MM.1S (cell line): ENCODE measurements around the gene BTN3A1.

Experiments
- DNase-seq: peaks from one replicate; pipeline ENCODE4 v3.0.0-alpha.2; 2015
- H2AFZ ChIP-seq: fragments of 300-600 bp; sonication (generic); 2 replicates; pipeline ENCODE4 v1.6.0; 2016; ENCODE audit warnings: antibody characterized with exemption, low read length
- H3F3A ChIP-seq: fragments of 300-600 bp; sonication (generic); 2 replicates; pipeline ENCODE4 v1.6.1; 2016; ENCODE audit warnings: mild to moderate bottlenecking, antibody characterized with exemption, low read length, moderate library complexity, mixed read lengths; ENCODE audit not compliant: insufficient read depth
- H3K27ac ChIP-seq: fragments of 300-600 bp; sonication (generic); 2 replicates; pipeline ENCODE4 v1.5.1; 2016; ENCODE audit warnings: mild to moderate bottlenecking, low read length
- H3K27me3 ChIP-seq: fragments of 300-600 bp; sonication (generic); replicated peaks from 2 replicates; pipeline ENCODE4 v1.6.0; 2016; ENCODE audit warnings: low read length; ENCODE audit not compliant: insufficient read depth
- H3K36me3 ChIP-seq: fragments of 300-600 bp; sonication (generic); replicated peaks from 2 replicates; pipeline ENCODE4 v1.6.1; 2016; ENCODE audit warnings: mild to moderate bottlenecking, low read length, mixed read lengths; ENCODE audit not compliant: insufficient read depth
- H3K4me1 ChIP-seq: fragments of 300-600 bp; sonication (generic); 2 replicates; pipeline ENCODE4 v1.6.1; 2016; ENCODE audit warnings: low read length, mixed read lengths
- H3K4me2 ChIP-seq: fragments of 300-600 bp; sonication (generic); 2 replicates; pipeline ENCODE4 v1.6.0; 2016; ENCODE audit warnings: low read depth, low read length
- H3K4me3 ChIP-seq: fragments of 300-600 bp; sonication (generic); 2 replicates; pipeline ENCODE4 v1.5.1; 2016; ENCODE audit warnings: low read length, mixed read lengths
- H3K79me2 ChIP-seq: fragments of 300-600 bp; sonication (generic); 2 replicates; pipeline ENCODE4 v1.6.1; 2016; ENCODE audit warnings: mixed run types, low read length, mixed read lengths
- H3K9ac ChIP-seq: fragments of 300-600 bp; sonication (generic); 2 replicates; pipeline ENCODE4 v1.6.1; 2016; ENCODE audit warnings: low read length, mixed read lengths
- H3K9me2 ChIP-seq: fragments of 300-600 bp; sonication (generic); replicated peaks from 2 replicates; pipeline ENCODE4 v1.6.1; 2016; ENCODE audit warnings: mild to moderate bottlenecking, low read length, mixed read lengths; ENCODE audit not compliant: insufficient read depth
- H3K9me3 ChIP-seq: fragments of 300-600 bp; sonication (generic); replicated peaks from 2 replicates; pipeline ENCODE4 v1.6.1; 2016; ENCODE audit warnings: mild to moderate bottlenecking, low read length, mixed read lengths; ENCODE audit not compliant: insufficient read depth
- H4K20me1 ChIP-seq: fragments of 300-600 bp; sonication (generic); 2 replicates; pipeline ENCODE4 v1.6.1; 2016; ENCODE audit warnings: mild to moderate bottlenecking, low read length, moderate library complexity, mixed read lengths; ENCODE audit not compliant: insufficient read depth
- EZH2 ChIP-seq: fragments of 300-600 bp; sonication (generic); optimal IDR thresholded peaks from 2 replicates; pipeline ENCODE3; 2017; ENCODE audit warnings: low read depth, mild to moderate bottlenecking, antibody characterized with exemption, low read length, mixed read lengths
- EZH2phosphoT487 ChIP-seq: fragments of 300-600 bp; sonication (generic); IDR thresholded peaks from 2 replicates; pipeline ENCODE4 v1.6.1; 2018; ENCODE audit warnings: antibody characterized with exemption, low read length
- TF ChIP-seq, protein P1 (sequence below): fragments of 300-600 bp; sonication (generic); IDR thresholded peaks from 2 replicates; pipeline ENCODE4 v1.5.1; 2016; ENCODE audit warnings: antibody characterized with exemption, low read length, mixed read lengths

BTN3A1 gene

DNA sequence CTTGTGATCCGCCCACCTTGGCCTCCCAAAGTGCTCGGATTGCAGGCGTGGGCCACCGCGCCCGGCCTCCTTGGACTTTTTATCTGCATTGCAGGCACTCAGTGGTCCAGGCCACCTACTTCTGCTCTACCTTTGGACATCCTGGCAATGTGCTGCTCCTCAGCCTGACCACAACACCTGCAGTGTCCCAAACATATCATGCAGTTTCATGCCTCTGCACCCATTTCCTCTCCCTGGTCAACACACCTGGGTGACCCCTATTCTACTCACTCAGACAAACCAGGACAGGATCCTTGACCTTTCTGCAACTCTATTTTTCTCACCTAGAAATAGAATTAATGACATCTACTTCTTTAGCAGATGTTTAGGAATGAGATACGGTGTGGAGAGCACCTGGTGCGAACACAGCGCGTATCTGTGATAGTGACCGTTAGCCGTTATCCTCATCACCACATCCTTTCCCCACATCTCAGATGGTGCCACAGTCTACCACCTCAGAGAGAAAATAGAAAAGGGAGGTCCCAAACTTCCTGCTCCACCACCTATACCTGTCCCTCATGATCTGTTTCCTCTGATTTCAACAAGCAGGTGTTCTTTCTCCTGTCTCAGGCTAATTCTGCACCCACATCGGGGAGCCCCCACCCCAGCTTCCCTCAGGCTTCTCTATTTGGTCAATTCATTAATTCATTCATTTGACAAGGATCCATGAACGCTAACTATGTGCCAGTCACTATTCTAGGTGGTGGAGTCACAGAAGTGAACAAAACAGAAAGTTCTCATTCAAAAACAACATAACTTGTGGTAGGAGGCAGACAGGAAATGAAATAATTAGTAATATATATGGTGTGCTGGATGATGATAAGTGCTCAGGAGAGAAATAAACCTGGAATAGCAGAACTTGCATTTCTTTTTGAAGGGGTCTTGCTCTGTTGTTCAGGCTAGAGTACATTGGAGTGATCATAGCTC is 41.3 kb upstream of the BTN3A1 start:
- H3K4me3 ChIP-seq: peak overlapping the region; percentile 9; the same call in 1 of the 2 replicates
- TF ChIP-seq EZH2phosphoT487 (no peak), EZH2 (no peak)
- TF ChIP-seq, protein P1, sequence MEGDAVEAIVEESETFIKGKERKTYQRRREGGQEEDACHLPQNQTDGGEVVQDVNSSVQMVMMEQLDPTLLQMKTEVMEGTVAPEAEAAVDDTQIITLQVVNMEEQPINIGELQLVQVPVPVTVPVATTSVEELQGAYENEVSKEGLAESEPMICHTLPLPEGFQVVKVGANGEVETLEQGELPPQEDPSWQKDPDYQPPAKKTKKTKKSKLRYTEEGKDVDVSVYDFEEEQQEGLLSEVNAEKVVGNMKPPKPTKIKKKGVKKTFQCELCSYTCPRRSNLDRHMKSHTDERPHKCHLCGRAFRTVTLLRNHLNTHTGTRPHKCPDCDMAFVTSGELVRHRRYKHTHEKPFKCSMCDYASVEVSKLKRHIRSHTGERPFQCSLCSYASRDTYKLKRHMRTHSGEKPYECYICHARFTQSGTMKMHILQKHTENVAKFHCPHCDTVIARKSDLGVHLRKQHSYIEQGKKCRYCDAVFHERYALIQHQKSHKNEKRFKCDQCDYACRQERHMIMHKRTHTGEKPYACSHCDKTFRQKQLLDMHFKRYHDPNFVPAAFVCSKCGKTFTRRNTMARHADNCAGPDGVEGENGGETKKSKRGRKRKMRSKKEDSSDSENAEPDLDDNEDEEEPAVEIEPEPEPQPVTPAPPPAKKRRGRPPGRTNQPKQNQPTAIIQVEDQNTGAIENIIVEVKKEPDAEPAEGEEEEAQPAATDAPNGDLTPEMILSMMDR: no peak
- peak overlapping the region; percentile 100 for H3K27ac ChIP-seq
- no peaks in the 10 kb centered on the region for H3K36me3 ChIP-seq
- peaks cover 11% of the 10 kb centered on the region for H3K79me2 ChIP-seq
- no peak overlapping the region for H2AFZ ChIP-seq
- no peaks in the 10 kb centered on the region for H4K20me1 ChIP-seq
- peak; percentile 98 for DNase-seq
- no peaks in the 10 kb centered on the region for H3K9me2 ChIP-seq
- H3K4me2 ChIP-seq: peak overlapping the region; percentile 77
- H3K4me1 ChIP-seq: peaks cover 66% of the 10 kb centered on the region
- H3K27me3 ChIP-seq: no peaks in the 10 kb centered on the region
- peak overlapping the region; percentile 86 for H3K9ac ChIP-seq
- H3F3A ChIP-seq: peaks cover 71% of the 10 kb centered on the region
- no peaks in the 10 kb centered on the region for H3K9me3 ChIP-seq

DNA sequence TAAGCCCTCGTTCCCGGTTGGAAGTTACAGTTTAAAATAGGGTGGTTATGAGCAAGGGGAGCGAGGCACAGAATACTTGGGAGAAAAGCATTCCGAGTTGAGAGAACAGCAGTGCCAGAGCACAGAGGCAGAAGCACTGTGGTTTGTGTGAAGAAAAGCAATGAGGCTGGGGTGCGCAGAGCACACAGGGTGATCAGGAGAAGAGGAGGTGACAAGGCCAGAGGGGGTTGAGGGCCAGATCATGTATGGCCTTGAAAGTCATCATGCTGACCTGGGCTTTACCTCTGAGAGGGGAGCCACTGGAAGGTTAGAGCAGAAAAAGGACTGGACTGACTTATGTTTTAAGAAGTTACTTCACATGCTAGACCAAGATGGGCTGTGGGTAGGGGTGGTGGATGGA is 40.5 kb upstream of the BTN3A1 start:
- H3K4me1 ChIP-seq: peaks cover 62% of the 10 kb centered on the region
- no peaks in the 10 kb centered on the region for H3K27me3 ChIP-seq
- peaks cover 73% of the 10 kb centered on the region for H3F3A ChIP-seq
- peak overlapping the region; percentile 100 for H3K27ac ChIP-seq
- H3K79me2 ChIP-seq: peaks cover 20% of the 10 kb centered on the region
- H3K36me3 ChIP-seq: no peaks in the 10 kb centered on the region
- no peaks in the 10 kb centered on the region for H3K9me2 ChIP-seq
- H3K9ac ChIP-seq: peak overlapping the region; percentile 86
- H3K9me3 ChIP-seq: no peaks in the 10 kb centered on the region
- no peaks in the 10 kb centered on the region for H4K20me1 ChIP-seq
- peak; percentile 58 for DNase-seq
- TF ChIP-seq, protein P1: no peak
- no peak for TF ChIP-seq EZH2phosphoT487
- no peak for TF ChIP-seq EZH2
- no peak overlapping the region for H2AFZ ChIP-seq
- peak overlapping the region; percentile 77 for H3K4me2 ChIP-seq
- peak overlapping the region; percentile 9; the same call in 1 of the 2 replicates for H3K4me3 ChIP-seq

DNA sequence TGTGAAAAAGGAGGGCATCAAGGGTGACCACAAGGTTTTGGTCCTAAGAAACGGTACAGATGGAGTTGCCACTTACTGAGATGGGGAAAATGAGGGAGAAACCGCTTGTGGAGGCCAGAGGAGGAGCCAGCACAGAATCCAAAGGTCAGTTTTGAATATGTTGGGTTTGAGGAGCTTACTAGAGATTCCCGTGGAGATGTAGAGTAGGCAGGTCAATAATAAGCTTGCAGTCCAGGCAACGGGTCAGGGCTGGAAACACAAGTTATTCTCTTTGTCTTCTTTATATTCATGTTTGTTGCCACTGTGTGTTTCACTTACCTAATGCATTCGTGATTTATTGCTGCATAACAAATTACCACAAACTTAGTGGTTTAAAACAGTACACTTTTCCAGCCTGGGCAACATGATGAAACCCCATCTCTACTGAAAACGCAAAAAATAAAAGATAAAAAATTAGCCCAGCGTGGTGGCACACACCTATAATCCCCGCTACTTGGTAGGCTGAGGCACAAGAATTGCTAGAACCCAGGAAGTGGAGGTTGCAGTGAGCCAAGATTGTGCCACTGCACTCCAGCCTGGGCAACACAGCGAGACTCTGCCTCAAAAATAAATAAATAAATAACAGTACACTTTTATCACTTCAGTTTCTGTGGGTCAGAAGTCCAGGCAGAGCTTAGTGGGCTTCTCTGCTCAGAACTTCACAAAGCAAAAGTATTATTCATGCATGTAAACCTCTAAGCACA is 39.8 kb upstream of the BTN3A1 start:
- H3K79me2 ChIP-seq: peaks cover 27% of the 10 kb centered on the region
- peak overlapping the region; percentile 86 for H3K9ac ChIP-seq
- H3K27me3 ChIP-seq: no peaks in the 10 kb centered on the region
- H3F3A ChIP-seq: peaks cover 77% of the 10 kb centered on the region
- H4K20me1 ChIP-seq: no peaks in the 10 kb centered on the region
- no peaks in the 10 kb centered on the region for H3K36me3 ChIP-seq
- peaks cover 69% of the 10 kb centered on the region for H3K4me1 ChIP-seq
- no peaks in the 10 kb centered on the region for H3K9me3 ChIP-seq
- H3K9me2 ChIP-seq: no peaks in the 10 kb centered on the region
- TF ChIP-seq EZH2phosphoT487: no peak
- no peak for TF ChIP-seq EZH2
- TF ChIP-seq, protein P1: no peak
- H3K4me3 ChIP-seq: peak overlapping the region; percentile 9; the same call in 1 of the 2 replicates
- no peak for DNase-seq
- 0 out of 2 replicates have a peak overlapping the region, but pooled peaks have one; percentile 12 for H2AFZ ChIP-seq
- peak overlapping the region; percentile 100 for H3K27ac ChIP-seq
- H3K4me2 ChIP-seq: peak overlapping the region; percentile 77
